Measurements from ENCODE around the gene BLTP2. TPM values are rescaled to one million over a fixed set of nuclear protein-coding genes. Genes with fewer than 3 reads are reported as not detected.

BLTP2 gene
- total RNA-seq, 4 donors from 2014 or later = 139 to 175 (median 167) TPM

DNA sequence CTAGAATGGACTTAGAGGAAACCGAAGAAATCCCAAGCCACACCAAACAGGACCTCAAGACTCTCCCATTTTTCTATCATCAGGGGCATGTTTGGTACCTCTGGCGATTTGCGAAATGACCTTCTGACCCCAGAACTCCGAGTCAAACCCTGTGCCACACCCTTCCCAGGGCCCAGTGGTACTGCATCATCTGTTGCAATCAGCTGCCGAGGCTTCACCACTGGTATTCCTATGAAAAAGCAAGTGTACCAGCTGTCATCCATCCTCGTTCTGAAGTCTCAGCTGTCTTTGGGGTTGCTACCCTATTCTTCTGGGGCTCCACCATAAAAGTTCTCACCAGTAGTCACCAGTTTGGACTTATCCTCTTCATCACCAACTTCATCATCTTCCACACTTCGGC lies 28.7 kb downstream of the BLTP2 start:
- no peak for DNase-seq
- no peaks in the 10 kb centered on the region for H3K27me3 ChIP-seq
- H3K9me3 ChIP-seq = no peaks in the 10 kb centered on the region
- TF ChIP-seq POLR2A (IDR thresholded peaks at IDR 0.05) = no peak
- TF ChIP-seq, protein P1, sequence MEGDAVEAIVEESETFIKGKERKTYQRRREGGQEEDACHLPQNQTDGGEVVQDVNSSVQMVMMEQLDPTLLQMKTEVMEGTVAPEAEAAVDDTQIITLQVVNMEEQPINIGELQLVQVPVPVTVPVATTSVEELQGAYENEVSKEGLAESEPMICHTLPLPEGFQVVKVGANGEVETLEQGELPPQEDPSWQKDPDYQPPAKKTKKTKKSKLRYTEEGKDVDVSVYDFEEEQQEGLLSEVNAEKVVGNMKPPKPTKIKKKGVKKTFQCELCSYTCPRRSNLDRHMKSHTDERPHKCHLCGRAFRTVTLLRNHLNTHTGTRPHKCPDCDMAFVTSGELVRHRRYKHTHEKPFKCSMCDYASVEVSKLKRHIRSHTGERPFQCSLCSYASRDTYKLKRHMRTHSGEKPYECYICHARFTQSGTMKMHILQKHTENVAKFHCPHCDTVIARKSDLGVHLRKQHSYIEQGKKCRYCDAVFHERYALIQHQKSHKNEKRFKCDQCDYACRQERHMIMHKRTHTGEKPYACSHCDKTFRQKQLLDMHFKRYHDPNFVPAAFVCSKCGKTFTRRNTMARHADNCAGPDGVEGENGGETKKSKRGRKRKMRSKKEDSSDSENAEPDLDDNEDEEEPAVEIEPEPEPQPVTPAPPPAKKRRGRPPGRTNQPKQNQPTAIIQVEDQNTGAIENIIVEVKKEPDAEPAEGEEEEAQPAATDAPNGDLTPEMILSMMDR (IDR thresholded peaks at IDR 0.05) = no peak
- no peak overlapping the region for H3K27ac ChIP-seq
- H3K4me1 ChIP-seq = no peaks in the 10 kb centered on the region
- H3K36me3 ChIP-seq = peaks cover 0 to 75% (median 0%) of the 10 kb centered on the region in 3 donors
- H3K4me3 ChIP-seq = no peak overlapping the region

DNA sequence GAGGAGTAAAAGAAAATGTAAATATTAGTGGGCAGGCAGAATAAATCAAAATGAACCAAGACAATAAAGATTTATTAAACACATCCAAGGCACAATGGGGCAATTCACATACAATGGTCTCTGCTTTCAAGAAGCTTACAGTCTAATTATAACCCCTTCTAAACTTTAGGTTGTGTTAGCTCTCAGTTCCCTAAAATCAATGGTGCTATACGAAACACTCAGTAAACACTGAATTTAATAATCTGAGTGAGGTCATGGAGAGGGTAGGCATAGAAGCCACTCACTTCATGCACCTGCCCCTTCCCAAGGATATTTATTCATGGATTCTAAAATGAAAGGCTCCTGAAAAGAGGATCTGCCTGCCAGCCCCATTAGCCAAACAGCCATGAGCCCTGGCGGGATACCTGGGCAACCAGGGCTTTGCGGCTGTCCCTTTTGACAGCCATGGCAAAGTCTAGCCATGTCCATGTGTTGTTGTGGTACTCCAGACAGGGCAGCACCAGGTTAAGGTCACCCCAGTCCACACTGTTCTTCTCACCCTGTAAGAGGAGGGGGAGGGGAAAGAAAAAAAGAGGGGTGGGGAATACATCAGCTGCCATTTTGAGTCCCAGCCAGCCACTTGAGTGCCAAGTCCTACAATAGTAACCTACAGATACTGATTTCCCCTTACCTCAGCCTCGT lies 29.6 kb downstream of the BLTP2 start:
- H3K4me3 ChIP-seq = no peak overlapping the region
- H3K36me3 ChIP-seq = peaks cover 0 to 66% (median 0%) of the 10 kb centered on the region in 3 donors
- no peak for DNase-seq
- TF ChIP-seq POLR2A (IDR thresholded peaks at IDR 0.05) = no peak
- TF ChIP-seq, protein P1 (IDR thresholded peaks at IDR 0.05) = no peak
- H3K27ac ChIP-seq = no peak overlapping the region
- H3K4me1 ChIP-seq = no peaks in the 10 kb centered on the region
- H3K27me3 ChIP-seq = no peaks in the 10 kb centered on the region
- no peaks in the 10 kb centered on the region for H3K9me3 ChIP-seq

DNA sequence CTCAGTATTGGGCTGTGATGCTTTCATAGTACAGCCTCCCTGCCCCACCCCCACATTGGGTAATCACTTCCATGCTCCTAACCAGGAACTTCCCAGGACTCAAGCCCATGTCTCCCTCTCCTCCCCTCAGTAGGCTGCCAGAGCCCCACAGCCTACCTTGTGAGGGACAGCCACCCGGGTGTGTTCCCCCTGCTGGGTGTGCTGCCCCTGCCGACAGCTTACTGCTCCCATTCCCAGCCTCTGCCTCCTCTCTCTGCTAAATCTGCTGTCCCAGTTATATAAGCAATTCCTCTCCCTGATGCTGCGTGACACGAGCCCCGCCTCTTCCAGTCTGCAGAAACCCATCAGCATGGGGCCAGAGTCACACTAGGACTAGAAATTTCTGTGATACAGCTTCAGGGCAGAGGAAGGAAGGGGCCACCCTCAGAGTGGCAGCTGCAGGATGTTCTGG lies 31.0 kb downstream of the BLTP2 start, which contains the start of gene RSKR:
Gene RSKR, minus strand, starts transcription at position 255 of the 451 bp plus-strand sequence. Its CDS starts 24 bp downstream, at position 231.
- H3K9me3 ChIP-seq = no peaks in the 10 kb centered on the region
- peak within 1 kb of the TSS in 2 of 4 donors; percentile 9 to 36 for H3K27ac ChIP-seq
- H3K36me3 ChIP-seq = peaks cover 0 to 52% (median 0%) of the 10 kb centered on the region in 3 donors
- no peak for DNase-seq
- no peak for TF ChIP-seq POLR2A (IDR thresholded peaks at IDR 0.05)
- TF ChIP-seq, protein P1 (IDR thresholded peaks at IDR 0.05) = no peak
- H3K4me1 ChIP-seq = no peaks in the 10 kb centered on the region
- no peak within 1 kb of the TSS for H3K4me3 ChIP-seq
- no peaks in the 10 kb centered on the region for H3K27me3 ChIP-seq

DNA sequence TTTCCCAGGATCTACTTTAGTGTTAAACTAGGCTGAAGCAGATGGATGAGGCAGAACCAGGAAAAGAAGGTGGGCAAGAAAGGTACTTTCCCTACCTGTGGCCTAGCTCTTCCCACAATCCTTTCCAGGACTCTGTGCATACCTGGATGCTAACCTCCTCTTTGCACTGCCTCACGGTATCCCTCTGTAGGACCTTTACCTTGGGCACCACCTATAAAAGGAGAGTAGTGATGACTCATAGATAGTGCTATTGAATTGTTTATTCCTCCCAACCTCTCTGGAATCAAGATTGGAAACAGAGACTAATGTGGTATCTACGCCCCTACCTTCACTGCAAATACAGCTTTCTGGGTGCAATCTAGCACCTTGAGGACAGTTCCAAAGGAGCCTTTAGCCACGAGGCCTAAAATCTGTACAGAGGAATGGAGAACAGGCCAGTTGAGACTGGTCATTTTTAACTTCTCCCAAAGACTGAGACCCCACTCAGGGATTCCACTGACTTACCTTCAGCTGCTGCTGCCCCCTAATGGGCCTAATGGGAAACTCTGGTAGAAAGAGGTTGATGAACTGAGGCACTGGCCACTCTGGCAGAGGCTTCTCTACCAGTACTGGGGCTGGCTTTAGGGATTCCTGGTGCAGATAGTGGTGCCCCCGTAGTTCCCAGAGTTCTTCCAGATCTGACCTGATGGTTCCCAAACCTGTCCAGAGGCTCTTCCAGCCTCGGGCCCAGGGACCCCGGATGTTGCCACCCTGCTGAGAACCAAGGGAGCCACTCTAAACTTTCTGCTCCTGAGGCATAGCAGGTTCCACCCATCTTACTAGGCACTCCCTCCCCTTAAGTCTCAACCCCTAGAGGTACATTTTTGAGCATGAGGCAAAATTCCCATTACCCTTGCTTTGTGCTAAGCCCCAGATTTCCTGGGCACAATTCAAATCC lies 31.8 kb downstream of the BLTP2 start:
- Histone ChIP-seq H3K4me3 (no peak overlapping the region), H3K36me3 (peaks cover 0 to 44% (median 0%) of the 10 kb centered on the region in 3 donors), H3K4me1 (no peaks in the 10 kb centered on the region), H3K9me3 (no peaks in the 10 kb centered on the region), H3K27me3 (no peaks in the 10 kb centered on the region), H3K27ac (peak overlapping the region in 2 of 4 donors; percentile 9 to 36)
- no peak for TF ChIP-seq POLR2A (IDR thresholded peaks at IDR 0.05)
- TF ChIP-seq, protein P1 (IDR thresholded peaks at IDR 0.05) = peak; percentile 9 to 69 (median 62)
- DNase-seq = peak in 2 of 3 donors; percentile 40 to 70

DNA sequence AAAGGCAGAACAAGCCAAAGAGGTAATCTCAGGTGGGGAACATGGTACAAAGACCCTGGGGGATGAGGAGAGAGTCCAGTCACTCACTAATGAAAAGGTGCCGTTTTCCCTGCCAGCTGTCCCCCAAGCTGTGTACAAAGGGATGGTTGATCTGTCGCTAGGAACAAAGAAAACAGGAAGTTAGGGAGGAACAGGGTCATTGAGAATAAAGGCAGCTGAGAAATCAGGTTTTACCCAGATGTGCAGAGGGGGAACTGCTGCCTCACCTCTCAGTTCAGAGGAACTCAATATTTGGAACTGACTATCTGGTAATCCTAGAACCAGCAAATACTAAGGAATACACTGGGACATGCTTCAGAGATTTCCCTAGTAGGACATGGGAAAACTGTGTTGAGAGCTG lies 32.4 kb downstream of the BLTP2 start:
- Histone ChIP-seq H3K36me3 (peaks cover 0 to 37% (median 0%) of the 10 kb centered on the region in 3 donors), H3K4me3 (no peak overlapping the region), H3K27me3 (no peaks in the 10 kb centered on the region), H3K4me1 (no peaks in the 10 kb centered on the region), H3K9me3 (no peaks in the 10 kb centered on the region), H3K27ac (peak overlapping the region in 1 of 4 donors; percentile 9)
- DNase-seq = no peak
- no peak for TF ChIP-seq POLR2A (IDR thresholded peaks at IDR 0.05)
- TF ChIP-seq, protein P1 (IDR thresholded peaks at IDR 0.05) = no peak
